ENCODE measurements around the gene MYO5C. TPM values are rescaled to one million over a fixed set of nuclear protein-coding genes. Genes with fewer than 3 reads are reported as not detected.

The MYO5C gene
- polyA plus RNA-seq, 1 donor (not counting 4 experiments of a cell fraction or from before 2014, with no cell fraction given): 0.16 TPM

DNA sequence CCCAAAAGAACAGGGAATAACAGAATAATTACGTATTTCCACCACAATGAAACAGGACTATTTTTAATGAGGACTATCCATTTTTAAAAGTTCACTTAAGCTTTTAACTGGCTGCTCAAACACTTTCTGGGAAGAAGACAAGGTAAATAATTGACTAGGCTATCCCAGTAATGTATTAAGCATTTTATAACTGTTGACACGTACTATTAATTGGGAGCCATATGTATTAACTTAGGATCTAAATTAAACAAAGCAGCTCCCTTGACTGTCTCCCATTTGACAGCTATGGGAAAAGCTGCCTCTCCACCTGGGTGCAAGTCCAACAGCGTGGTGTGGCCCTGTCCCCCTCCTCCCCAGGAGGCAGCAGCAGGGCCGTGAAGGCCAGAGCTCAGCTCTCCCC lies 36.1 kb downstream of the MYO5C start:
- Histone ChIP-seq H3K79me2 (ENCODE audit: control insufficient read depth, insufficient read depth, low read length) (no peaks in the 10 kb centered on the region), H3K9ac (ENCODE audit: control insufficient read depth, extremely low read depth, insufficient read depth, low read length) (no peak overlapping the region), H3K9me3 (ENCODE audit: control insufficient read depth, low read depth, low read length) (no peaks in the 10 kb centered on the region), H3K27ac (ENCODE audit: control insufficient read depth, insufficient read depth, low read length) (no peak overlapping the region), H3K4me3 (ENCODE audit: control insufficient read depth in 2 of 3, extremely low read depth in 1 of 3, insufficient read depth in 2 of 3, low read depth in 1 of 3, low read length in 3 of 3) (no peak overlapping the region), H3K4me1 (ENCODE audit: control insufficient read depth, extremely low read depth, insufficient read depth, low read length) (peaks cover 14% of the 10 kb centered on the region), H3K36me3 (ENCODE audit: control insufficient read depth in 2 of 2, extremely low read depth in 1 of 2, insufficient read depth in 2 of 2, low read length in 2 of 2) (no peaks in the 10 kb centered on the region), H3K9me1 (ENCODE audit: control insufficient read depth, extremely low read depth, insufficient read depth, low read length) (no peaks in the 10 kb centered on the region), H3K27me3 (ENCODE audit: control insufficient read depth, extremely low read depth, insufficient read depth, low read length) (no peaks in the 10 kb centered on the region), H4K20me1 (ENCODE audit: control insufficient read depth, extremely low read depth, insufficient read depth, low read length) (no peaks in the 10 kb centered on the region), H2AFZ (ENCODE audit: control insufficient read depth, low read length) (no peak overlapping the region), H3K4me2 (ENCODE audit: control insufficient read depth, extremely low read depth, insufficient read depth, low read depth, low read length) (no peak overlapping the region)
- DNase-seq (ENCODE audit: low read depth, low spot score) (no peak), FAIRE-seq (no peak)
- TF ChIP-seq, protein P1, sequence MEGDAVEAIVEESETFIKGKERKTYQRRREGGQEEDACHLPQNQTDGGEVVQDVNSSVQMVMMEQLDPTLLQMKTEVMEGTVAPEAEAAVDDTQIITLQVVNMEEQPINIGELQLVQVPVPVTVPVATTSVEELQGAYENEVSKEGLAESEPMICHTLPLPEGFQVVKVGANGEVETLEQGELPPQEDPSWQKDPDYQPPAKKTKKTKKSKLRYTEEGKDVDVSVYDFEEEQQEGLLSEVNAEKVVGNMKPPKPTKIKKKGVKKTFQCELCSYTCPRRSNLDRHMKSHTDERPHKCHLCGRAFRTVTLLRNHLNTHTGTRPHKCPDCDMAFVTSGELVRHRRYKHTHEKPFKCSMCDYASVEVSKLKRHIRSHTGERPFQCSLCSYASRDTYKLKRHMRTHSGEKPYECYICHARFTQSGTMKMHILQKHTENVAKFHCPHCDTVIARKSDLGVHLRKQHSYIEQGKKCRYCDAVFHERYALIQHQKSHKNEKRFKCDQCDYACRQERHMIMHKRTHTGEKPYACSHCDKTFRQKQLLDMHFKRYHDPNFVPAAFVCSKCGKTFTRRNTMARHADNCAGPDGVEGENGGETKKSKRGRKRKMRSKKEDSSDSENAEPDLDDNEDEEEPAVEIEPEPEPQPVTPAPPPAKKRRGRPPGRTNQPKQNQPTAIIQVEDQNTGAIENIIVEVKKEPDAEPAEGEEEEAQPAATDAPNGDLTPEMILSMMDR (optimal IDR thresholded peaks at IDR 0.05 in 1 of 3, IDR thresholded peaks at IDR 0.05 in 1 of 3, conservative IDR thresholded peaks at IDR 0.05 in 1 of 3; ENCODE audit: extremely low read depth in 1 of 3, insufficient read depth in 2 of 3, low read length in 3 of 3): no peak
- no peak for TF ChIP-seq EZH2 (IDR thresholded peaks at IDR 0.05; ENCODE audit: low read length)
- dilution Hi-C loops (cut with MboI; ENCODE audit: extremely low pct_ligation_motif_present, low sequenced_read_pairs): no loop called here

DNA sequence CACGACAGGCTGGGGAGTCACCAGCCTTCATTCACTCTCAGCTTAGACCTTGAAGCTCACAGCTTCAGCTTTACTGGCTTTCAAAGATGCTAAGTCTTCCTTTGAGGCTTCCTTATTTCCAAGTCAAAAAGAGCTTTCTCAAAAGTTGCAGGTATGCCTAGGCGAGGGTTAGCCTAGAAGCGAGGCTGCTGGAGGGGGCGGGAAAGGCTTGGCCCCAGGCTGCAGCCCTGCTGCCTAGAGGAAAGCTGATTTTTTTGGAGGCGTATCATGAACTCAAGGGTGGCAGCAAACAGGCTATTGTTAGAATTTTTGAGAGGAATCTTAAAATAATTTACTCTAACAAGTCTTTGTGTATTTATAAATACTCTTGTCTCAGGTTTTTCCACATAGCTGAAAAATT lies 37.1 kb downstream of the MYO5C start:
- Histone ChIP-seq H3K27me3 (ENCODE audit: control insufficient read depth, extremely low read depth, insufficient read depth, low read length) (no peaks in the 10 kb centered on the region), H2AFZ (ENCODE audit: control insufficient read depth, low read length) (no peak overlapping the region), H4K20me1 (ENCODE audit: control insufficient read depth, extremely low read depth, insufficient read depth, low read length) (no peaks in the 10 kb centered on the region), H3K9me1 (ENCODE audit: control insufficient read depth, extremely low read depth, insufficient read depth, low read length) (no peaks in the 10 kb centered on the region), H3K9ac (ENCODE audit: control insufficient read depth, extremely low read depth, insufficient read depth, low read length) (no peak overlapping the region), H3K4me3 (ENCODE audit: control insufficient read depth in 2 of 3, extremely low read depth in 1 of 3, insufficient read depth in 2 of 3, low read depth in 1 of 3, low read length in 3 of 3) (no peak overlapping the region), H3K79me2 (ENCODE audit: control insufficient read depth, insufficient read depth, low read length) (no peaks in the 10 kb centered on the region), H3K4me2 (ENCODE audit: control insufficient read depth, extremely low read depth, insufficient read depth, low read depth, low read length) (no peak overlapping the region), H3K27ac (ENCODE audit: control insufficient read depth, insufficient read depth, low read length) (no peak overlapping the region), H3K4me1 (ENCODE audit: control insufficient read depth, extremely low read depth, insufficient read depth, low read length) (peaks cover 20% of the 10 kb centered on the region), H3K9me3 (ENCODE audit: control insufficient read depth, low read depth, low read length) (no peaks in the 10 kb centered on the region), H3K36me3 (ENCODE audit: control insufficient read depth in 2 of 2, extremely low read depth in 1 of 2, insufficient read depth in 2 of 2, low read length in 2 of 2) (no peaks in the 10 kb centered on the region)
- FAIRE-seq (no peak), DNase-seq (ENCODE audit: low read depth, low spot score) (no peak)
- no peak for TF ChIP-seq EZH2 (IDR thresholded peaks at IDR 0.05; ENCODE audit: low read length)
- dilution Hi-C loops (cut with MboI; ENCODE audit: extremely low pct_ligation_motif_present, low sequenced_read_pairs): no loop called here

DNA sequence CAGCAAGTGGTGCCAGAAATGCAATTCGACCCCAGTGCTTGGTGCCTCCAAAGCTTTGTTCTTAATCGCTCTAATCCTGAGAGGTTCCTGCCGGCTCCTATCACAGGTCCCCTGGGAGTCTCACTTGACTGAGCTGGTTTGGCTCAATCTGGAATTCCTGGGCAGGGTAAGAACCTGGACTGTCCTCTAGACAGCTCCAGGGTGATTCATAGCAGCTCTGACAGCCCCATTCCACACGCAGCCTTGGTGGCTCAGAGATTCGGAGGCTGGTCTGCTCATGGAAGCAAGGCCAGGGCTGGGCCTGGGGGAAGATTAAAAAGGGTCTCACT lies 37.9 kb downstream of the MYO5C start:
- no peaks in the 10 kb centered on the region for H4K20me1 ChIP-seq (ENCODE audit: control insufficient read depth, extremely low read depth, insufficient read depth, low read length)
- no peaks in the 10 kb centered on the region for H3K36me3 ChIP-seq (ENCODE audit: control insufficient read depth in 2 of 2, extremely low read depth in 1 of 2, insufficient read depth in 2 of 2, low read length in 2 of 2)
- dilution Hi-C loops (cut with MboI; ENCODE audit: extremely low pct_ligation_motif_present, low sequenced_read_pairs): no loop called here
- no peaks in the 10 kb centered on the region for H3K9me1 ChIP-seq (ENCODE audit: control insufficient read depth, extremely low read depth, insufficient read depth, low read length)
- H2AFZ ChIP-seq (ENCODE audit: control insufficient read depth, low read length): no peak overlapping the region
- no peak overlapping the region for H3K9ac ChIP-seq (ENCODE audit: control insufficient read depth, extremely low read depth, insufficient read depth, low read length)
- H3K4me1 ChIP-seq (ENCODE audit: control insufficient read depth, extremely low read depth, insufficient read depth, low read length): peaks cover 25% of the 10 kb centered on the region
- no peaks in the 10 kb centered on the region for H3K9me3 ChIP-seq (ENCODE audit: control insufficient read depth, low read depth, low read length)
- H3K4me3 ChIP-seq (ENCODE audit: control insufficient read depth in 2 of 3, extremely low read depth in 1 of 3, insufficient read depth in 2 of 3, low read depth in 1 of 3, low read length in 3 of 3): no peak overlapping the region
- H3K27me3 ChIP-seq (ENCODE audit: control insufficient read depth, extremely low read depth, insufficient read depth, low read length): no peaks in the 10 kb centered on the region
- H3K27ac ChIP-seq (ENCODE audit: control insufficient read depth, insufficient read depth, low read length): no peak overlapping the region
- H3K4me2 ChIP-seq (ENCODE audit: control insufficient read depth, extremely low read depth, insufficient read depth, low read depth, low read length): no peak overlapping the region
- TF ChIP-seq, protein P1 (optimal IDR thresholded peaks at IDR 0.05 in 1 of 3, IDR thresholded peaks at IDR 0.05 in 1 of 3, conservative IDR thresholded peaks at IDR 0.05 in 1 of 3; ENCODE audit: extremely low read depth in 1 of 3, insufficient read depth in 2 of 3, low read length in 3 of 3): no peak
- no peak for TF ChIP-seq EZH2 (IDR thresholded peaks at IDR 0.05; ENCODE audit: low read length)
- FAIRE-seq (no peak), DNase-seq (ENCODE audit: low read depth, low spot score) (no peak)
- no peaks in the 10 kb centered on the region for H3K79me2 ChIP-seq (ENCODE audit: control insufficient read depth, insufficient read depth, low read length)

Measured in keratinocyte (primary cell).